CMK (cell line): ENCODE measurements around the gene SLC15A1.

Source experiments
- DNase-seq: peaks from one replicate; pipeline ENCODE4 v3.0.0-alpha.2; 2010; ENCODE audit warnings: low read depth

Gene SLC15A1

GRCh38 chr13:98752467-98753290 is at the start of gene SLC15A1:
Gene SLC15A1, minus strand, starts transcription at chr13:98752672. Its CDS starts 74 bp downstream, at chr13:98752598.
- DNase-seq, result no peak

GRCh38 chr13:98801626-98802418 is 49.4 kb upstream of the SLC15A1 start:
- DNase-seq, result no peak

- DNase-seq, result no peak
These were observed 47.6 kb upstream of the SLC15A1 start for GRCh38 chr13:98800078-98800477.

GRCh38 chr13:98798849-98799645 is 46.6 kb upstream of the SLC15A1 start:
- DNase-seq, result no peak

GRCh38 chr13:98797456-98797855 is 45.0 kb upstream of the SLC15A1 start:
- DNase-seq, result no peak

GRCh38 chr13:98796798-98797197 is 44.3 kb upstream of the SLC15A1 start:
- no peak for DNase-seq

GRCh38 chr13:98796191-98796590 is 43.7 kb upstream of the SLC15A1 start:
- DNase-seq, result no peak

GRCh38 chr13:98795220-98795619 is 42.7 kb upstream of the SLC15A1 start:
- no peak for DNase-seq

- no peak for DNase-seq
These were observed 42.0 kb upstream of the SLC15A1 start for GRCh38 chr13:98794498-98794897.

- DNase-seq, result no peak
These were observed 40.5 kb upstream of the SLC15A1 start for GRCh38 chr13:98792785-98793495.

- DNase-seq, result no peak
These were observed 39.8 kb upstream of the SLC15A1 start for GRCh38 chr13:98792321-98792720.

GRCh38 chr13:98791611-98792010 is 39.1 kb upstream of the SLC15A1 start:
- no peak for DNase-seq

- DNase-seq, result no peak
These were observed 35.5 kb upstream of the SLC15A1 start for GRCh38 chr13:98787996-98788395.

- DNase-seq, result no peak
These were observed 34.7 kb upstream of the SLC15A1 start for GRCh38 chr13:98787173-98787572.

- DNase-seq, result no peak
These were observed 33.6 kb upstream of the SLC15A1 start for GRCh38 chr13:98786023-98786422.

GRCh38 chr13:98785405-98785804 is 32.9 kb upstream of the SLC15A1 start:
- no peak for DNase-seq

GRCh38 chr13:98784666-98785065 is 32.2 kb upstream of the SLC15A1 start:
- DNase-seq, result no peak

- DNase-seq, result no peak
These were observed 31.5 kb upstream of the SLC15A1 start for GRCh38 chr13:98783856-98784478.

GRCh38 chr13:98782654-98783053 is 30.2 kb upstream of the SLC15A1 start:
- DNase-seq, result no peak

GRCh38 chr13:98781905-98782304 is 29.4 kb upstream of the SLC15A1 start:
- DNase-seq, result no peak

GRCh38 chr13:98781470-98781869 is 29.0 kb upstream of the SLC15A1 start:
- no peak for DNase-seq
